ENCODE measurements around the gene TRIM45.
"Not testable (repeated sequence)": the region's sequence is repeated elsewhere in the genome, so short reads cannot be mapped to it uniquely, and the experiment has no call there.

The TRIM45 gene

DNA sequence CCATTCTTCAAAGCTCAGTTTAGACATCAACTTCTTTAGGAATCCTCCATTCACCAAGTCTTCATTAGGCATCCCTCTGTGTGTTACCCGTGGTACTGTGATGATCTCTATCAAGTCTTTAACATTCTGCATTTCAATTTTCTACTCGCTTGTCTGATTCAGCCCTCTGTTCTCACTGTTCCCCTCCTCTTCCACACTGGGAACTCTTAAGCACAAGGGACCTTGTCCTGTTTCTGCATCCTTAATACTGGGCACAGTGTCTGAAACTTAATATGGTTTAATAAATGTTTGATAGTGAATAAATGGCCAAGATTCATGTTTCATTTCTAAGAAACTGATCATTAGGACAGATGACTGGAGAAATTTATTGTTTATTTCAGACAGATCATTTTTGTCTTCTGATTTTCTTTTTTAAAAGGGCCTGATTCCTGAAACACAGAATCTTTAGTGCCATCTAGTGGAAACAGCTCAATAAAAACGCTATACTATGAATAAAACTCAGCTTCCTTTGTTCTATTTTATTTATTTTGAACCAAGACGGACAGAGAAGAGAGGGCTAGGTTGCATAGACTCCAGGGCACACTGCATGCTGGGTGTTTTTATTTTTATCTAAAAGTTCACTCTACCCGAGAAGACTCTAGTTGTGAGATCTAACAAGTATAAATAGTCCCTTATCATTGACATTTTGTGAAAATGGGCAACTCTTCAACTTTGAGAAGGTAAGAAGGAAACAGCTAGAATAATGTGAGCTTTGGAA is 7.0 kb upstream of the TRIM45 start:
- DNase-seq: no peak

DNA sequence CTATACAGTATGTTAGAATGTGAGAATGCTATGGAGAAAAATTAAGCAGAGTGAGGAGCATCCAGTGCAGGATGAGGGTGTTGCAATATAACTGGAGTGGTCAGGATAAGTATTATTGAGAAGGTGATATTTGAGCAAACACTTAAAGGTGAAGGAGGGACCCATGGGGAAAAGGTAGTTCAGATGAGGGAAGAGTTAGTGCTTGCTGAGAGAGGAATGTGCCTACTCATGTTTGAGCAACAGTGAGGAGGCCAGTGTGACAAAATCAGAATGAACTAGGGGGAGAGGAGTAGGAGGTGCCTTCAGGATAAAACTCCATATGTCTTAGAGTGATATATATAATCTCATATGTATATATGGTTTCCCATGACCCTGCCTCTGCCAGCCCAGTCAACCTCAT is 6.2 kb upstream of the TRIM45 start:
- no peak for DNase-seq

DNA sequence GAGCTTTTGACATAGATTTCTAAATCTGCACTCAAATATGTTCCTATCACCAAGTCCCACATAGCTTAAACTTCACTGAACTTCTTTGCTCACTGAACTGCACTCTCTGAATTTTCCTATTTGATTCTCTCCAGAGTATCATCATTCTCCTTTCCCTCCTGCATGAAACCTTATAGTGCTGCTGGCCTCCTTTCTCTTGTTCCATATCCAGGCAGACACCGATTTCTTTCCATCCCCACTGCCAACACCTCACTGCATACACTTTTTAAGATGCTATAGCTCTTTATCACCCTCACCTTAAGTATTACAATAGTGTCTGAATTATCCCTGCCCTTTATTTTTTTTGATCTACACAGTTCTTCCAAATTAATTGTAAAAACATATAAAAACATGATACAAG is 3.1 kb upstream of the TRIM45 start:
- no peak for DNase-seq

DNA sequence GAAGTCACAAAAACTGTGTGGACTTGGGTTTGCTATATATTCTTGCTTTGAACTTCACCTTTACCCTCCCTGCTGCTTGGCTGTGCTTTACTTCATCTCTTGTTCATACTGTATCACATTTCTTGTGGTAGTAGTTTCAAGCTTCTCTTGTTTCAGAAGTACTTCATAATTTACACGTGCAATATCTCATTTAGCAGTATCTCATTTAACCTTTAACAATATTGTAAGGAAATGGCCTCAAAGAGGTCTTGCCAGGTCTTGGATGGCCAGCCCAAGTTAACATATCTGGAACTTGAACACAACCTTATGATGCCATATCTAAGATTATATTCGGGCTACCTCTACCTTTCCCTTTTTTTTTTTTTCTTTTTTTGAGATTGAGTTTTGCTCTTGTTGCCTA is 1.7 kb upstream of the TRIM45 start:
- no peak for DNase-seq

DNA sequence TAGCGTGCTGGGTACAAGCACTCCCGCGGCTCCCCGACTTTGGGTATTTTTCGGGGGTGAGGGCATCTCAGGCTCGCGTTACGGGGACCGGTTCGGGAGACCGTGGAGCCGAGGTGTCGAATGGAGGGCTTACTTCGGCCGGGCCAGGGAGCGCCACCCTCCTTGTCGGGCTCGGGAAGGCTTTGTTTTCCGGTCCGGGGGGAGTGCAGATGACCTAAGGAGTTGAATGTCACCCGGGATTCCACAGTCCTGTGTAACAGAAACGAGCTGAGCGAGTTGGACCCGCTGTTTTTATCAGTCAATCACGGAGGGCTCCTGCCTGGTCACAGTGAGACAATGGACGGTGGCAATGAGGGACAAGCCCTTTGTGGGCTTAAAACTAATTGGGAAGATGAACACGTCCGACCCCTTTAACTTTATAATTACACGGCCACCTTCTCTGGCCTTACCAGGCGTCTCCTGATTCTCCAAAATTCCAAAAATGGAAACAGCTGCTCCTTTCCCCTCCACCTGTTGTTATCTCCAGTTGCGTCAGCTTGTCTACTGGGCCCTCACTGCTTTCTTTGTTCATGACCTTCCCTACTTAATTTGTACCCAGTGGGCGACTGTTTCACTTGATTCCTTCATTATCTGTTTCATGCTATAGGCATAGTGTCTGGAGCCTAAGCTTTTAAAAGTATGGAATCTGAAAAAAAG is 929 bp upstream of the TRIM45 start:
- DNase-seq: no peak

DNA sequence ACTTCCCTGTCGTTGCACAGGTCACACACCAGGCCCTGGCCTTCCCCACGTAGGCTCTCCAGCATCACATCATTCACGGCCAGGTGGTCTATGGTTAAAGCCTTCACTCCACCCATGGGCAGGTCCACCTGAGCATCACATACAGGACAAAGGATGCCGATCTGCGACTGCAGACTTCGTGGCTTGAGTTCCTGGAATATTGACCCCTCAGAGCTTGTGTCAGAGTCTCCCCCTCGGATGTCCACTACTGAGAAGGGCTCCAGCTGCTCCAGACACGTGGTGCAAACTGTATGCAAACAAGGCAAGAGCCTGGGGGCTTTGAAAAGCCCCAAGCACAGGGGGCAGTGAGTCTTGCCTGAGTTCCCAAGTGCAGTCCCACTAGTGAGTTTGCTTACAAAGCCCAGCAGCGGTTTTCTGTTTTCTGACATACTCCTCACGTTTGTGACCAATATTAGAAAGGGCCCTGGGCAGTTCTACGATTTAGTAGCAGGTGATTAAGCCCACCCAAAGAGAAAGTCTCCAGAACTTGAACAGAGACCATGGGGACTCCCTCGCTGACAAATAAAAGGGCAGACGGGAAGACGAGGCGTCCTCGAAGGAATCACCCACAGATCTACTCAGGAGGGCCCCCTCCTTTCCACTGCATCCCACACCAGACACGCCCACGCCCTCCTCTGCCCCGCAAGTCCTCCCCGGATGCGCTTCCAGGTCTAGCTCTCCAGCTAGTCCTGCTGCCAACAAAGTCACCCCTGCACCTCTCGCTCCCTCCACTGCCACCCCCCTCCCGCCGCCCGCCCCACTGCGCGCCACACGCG is 568 bp downstream of the TRIM45 start:
- DNase-seq: no peak

DNA sequence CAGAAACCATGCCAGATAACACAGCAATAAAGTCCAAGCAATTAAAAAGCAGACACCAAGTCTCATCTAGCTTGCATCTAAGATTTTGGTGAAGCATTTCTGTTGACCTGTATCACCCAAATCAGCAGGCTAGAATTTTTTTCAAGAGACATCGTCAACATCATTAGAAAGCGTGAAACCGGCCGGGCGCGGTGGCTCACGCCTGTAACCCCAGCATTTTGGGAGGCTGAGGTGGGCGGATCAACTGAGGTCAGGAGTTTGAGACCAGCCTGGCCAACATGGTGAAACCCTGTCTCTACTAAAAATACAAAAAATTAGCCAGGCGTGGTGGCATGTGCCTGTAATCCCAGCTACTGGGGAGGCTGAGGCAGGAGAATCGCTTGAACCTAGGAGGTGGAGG is 2.4 kb downstream of the TRIM45 start:
- not testable (repeated sequence) for DNase-seq

DNA sequence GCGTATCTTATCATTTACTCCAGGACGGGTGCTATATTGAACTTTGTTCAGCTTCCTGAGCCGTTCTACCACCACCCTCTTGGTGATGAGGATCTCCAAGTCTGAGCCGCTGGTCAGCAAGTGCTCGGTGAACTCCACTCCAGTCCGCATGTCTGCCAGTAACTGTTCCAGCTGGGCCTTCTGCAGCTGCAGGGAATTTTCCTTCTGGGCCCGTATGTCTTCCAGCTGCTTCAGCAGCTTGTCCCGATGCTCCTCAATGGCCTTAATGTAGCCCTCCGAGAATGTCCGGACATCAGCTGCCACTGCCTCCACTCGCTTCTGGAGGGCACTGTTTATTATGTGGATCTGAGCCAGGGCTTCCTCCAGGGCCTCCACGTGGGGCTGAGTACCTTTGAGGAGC is 3.4 kb downstream of the TRIM45 start:
- DNase-seq: no peak

DNA sequence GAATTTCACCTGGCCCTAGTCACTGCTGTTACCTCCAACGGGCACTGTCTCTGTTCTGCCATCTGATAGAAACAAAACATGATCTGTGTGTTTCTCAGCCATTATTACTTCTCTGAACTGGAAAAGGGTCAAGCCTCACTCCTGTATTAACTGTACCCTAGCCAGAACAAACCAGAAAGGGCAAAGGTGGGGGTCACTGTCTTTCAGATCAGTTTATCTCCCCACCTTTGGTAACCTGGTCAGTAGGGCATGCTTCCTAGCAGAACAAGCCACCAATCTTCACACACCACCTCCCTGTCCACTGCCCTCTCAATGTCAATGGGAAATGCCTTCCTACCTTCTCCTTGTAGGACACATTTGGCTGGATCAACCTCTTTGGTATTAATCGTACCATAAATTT is 3.9 kb downstream of the TRIM45 start:
- no peak for DNase-seq

DNA sequence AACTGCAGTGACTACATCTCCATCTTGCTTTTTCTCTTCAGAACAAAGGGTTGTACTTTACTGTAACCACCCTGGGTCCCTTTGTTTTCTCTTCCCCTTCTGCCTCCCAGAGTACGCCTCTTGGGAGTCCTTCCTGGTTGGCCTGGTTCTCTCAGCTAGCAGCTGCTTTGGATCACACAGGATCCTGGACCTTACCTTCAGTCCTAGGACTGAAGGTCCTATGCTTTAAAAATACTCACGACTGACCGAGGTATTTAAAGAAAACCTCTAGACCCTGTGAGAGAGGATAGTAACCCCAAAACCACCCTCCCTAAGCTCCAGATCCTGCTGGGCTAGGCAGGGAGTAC is 4.8 kb downstream of the TRIM45 start:
- DNase-seq: no peak

DNA sequence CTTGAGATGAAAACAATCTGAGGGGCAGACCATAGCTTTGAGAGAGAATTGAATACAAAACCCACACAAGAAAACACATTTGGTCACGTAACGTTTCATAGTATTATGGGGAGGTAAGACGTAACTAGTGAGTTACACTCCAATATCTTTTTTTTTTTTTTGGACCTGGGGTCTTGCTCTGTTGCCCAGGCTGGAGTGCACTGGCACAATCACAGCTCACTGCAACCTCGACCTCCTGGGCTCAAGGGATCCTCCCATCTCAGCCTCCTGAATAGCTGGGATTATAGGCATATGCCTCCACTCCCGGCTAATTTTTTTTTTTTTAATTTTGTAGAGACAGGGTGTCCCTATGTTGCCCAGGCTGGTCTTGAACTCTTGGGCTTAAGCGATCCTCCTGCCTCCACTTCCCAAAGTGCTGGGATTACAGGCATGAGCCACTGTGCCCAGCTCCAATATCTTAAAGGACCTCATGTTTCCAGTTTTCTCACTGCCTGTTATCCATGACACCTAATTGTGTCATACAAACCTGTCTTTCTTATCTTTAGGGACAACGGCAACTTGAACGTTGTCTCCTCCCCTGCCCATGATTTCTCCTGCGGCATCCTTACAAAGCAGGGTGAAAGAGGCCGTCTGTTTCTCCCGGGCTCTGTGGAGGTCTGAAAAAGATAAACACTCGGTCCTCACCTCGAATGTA is 5.3 kb downstream of the TRIM45 start:
- no peak for DNase-seq

DNA sequence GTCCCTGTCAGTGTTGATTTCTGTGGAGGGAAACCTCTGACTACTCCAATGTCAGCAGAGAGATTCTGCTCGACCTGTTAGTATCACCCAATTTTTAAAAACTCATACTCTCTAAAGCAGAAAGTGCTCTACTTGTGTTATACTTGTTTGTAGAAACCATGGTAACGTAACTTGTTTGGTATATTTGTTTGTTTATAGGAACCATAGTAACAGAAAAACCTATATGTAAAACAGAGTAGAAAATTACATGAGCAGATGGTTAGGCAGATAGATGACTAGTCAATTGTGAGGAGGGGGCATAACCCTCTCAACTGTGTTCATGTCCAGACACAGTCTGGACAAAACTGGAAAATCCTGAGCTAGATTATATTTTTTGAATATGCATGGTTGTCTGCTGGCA is 6.7 kb downstream of the TRIM45 start:
- DNase-seq: no peak

DNA sequence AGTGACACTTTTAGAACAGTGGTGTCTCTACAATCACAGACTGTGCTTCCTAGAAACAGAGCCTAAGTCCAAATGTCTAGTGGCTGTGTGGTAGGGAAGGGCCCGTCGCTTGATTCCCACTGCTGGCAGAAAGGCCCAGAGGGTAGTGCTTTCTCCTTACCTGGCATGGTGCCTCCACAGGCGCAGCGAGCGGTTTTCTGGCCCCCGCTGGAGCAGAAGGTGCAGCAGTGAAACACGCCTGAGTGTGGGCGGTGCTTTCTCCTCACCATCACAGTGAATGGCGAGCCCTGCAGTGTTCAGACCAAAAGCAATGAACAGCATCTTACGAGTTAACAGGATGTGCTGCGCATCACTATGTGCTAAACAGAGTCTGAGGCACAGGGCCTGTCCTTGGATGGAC is 8.3 kb downstream of the TRIM45 start:
- no peak for DNase-seq

DNA sequence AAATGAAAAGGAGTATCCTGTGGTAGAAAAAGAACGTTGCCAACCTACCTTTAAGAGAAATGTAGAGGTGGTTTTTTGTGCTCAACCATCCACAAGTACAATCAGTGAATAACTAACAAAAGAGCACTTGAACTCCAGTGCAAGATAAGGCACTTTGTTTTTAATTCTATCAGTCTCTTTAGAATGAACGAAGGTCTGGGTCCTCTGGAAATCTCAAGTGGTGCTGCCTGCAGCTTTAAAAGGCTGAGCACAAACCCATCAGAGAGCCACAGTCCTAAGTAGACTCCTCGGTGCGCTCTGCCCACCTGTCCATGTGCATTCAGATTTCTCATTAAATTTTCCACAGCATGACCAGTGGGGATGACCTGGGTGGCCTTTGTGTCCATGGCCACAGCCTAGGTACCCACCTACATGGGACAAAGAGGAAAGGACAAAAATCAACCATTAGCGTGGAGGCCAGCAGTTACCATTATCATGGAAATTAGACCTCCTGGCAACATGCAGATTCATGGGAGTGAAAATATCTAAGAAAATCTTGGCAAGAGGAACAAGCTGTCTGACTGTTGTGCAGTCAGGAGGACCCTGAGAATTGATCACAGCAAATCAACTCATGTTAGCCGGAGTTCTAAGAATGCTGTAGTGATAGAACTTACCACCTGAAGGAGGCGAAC is 9.4 kb downstream of the TRIM45 start:
- DNase-seq: no peak

DNA sequence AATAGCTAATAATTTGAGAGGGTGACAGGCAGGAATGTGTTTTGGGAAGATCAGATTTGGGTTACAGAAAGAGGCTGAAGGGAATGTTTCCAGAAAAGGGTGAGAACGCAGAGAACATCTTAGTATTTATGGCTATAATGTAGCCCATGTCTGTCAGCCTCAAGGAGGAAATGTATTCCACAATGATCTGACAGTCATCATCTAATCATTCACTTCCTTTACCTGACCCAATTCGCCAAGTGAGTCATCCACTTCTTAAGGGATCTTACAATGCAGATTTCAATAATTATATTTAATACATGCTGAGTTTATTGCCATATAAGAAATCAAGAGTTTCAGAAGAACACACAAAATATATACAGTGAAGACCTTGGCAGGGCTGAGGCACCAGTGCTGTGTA is 10.8 kb downstream of the TRIM45 start:
- no peak for DNase-seq

DNA sequence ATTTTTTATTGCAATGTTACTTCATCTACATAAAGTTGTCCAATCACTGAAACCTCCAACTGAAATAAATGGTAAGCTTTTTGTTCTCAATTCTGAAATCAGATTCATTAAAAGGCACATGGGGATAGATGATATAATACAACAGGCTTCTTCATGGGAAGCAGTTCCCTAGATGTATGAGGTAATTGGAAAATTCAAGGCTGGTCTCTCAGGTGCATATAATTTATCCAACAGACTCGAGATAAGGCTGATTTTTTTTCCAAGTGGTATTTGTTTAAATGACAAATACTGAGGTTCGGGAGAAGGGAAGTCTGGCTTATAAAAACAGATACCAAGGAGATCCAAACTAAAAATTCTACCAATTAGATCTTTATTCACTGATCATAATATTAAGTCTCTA is 14.2 kb downstream of the TRIM45 start:
- no peak for DNase-seq

DNA sequence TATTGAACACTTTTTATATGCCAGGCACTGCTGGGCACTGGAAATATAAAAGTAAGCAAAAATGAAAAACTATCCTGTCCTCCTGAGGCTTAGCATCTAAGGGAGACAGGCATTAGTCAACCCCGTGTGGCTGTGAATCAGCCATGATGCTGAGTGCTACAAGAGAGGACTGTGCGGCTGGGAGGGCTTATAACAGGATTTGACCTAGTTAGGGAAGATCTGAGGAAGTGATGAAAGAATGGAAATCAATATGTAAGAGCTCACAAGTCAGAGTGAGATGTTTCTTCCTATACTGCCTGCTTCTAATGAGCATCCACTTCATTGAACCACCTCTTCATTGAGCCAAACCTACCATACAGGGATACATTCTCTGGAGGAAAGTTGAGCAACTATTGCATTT is 15.1 kb downstream of the TRIM45 start:
- DNase-seq: no peak

DNA sequence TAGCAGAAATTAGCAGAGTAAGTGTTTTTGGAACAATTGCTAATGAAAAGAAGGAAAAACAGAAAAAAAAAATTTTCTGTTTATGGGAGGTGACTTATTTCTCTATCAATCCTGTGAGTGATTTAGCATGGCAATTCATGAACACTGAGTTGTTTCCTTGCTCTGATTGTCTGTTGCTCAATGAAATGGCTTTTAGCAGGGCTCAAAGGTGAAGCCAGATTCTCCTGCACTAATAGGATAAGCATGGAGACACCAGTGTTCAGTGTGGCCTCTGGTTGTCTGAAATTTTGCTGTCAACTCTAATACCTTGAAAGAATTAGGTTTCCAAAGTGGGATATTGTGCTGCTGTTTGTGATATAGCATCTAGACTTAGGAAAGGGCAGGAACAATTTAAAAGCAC is 15.8 kb downstream of the TRIM45 start:
- DNase-seq: no peak

DNA sequence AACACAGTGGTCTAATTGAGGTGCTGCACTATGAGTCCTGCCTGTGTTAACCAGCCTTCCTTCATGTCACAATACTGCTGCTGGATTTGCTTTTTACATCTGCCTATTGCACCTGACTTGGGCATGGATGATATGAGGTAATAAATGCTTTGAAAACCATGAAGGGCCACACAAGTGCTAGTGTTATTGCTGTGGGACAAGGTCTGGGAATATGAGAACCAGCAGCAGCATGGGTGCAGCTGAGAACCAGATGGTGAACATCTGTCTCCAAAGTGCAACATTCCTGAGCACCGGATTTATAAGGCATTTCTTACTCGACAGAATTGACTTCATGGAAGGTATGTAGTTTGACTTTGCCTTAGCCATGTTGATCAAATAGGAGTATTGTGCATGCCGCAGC is 16.6 kb downstream of the TRIM45 start:
- DNase-seq: no peak

DNA sequence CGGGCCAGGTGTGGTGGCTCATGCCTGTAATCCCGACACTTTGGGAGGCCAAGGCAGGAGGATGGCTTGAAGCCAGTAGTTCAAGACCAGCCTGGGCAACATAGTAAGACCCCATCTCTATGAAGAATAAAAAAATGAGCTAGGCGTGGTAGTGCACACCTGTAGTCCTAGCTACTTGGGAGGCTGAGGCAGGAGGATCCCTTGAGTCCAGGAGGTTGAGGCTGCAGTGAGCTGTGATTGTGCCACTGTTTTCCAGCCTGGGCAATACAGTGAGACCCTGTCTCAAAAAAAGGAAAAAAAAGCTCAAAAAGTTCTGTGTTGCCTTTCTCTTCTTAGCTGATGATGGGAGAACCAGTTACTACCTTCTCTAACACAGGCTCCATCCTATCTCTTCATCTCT is 19.7 kb downstream of the TRIM45 start:
- not testable (repeated sequence) for DNase-seq

DNA sequence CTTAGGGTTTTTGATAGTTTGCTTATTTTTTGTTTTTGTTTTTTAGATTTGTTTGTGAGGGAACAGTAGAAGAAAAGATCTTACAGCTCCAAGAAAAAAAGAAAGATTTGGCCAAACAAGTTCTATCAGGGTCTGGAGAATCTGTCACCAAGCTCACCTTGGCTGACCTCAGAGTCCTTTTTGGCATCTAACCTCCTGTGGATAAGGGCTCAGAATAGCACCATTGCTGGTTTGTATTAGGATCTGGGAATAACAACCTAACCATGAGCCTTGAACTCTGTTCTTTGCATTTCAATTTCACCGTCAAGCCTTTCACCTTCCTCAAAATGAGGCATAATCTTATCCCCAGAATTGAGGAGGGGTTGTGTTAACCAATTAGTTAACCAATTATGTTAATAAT is 20.2 kb downstream of the TRIM45 start:
- no peak for DNase-seq

DNA sequence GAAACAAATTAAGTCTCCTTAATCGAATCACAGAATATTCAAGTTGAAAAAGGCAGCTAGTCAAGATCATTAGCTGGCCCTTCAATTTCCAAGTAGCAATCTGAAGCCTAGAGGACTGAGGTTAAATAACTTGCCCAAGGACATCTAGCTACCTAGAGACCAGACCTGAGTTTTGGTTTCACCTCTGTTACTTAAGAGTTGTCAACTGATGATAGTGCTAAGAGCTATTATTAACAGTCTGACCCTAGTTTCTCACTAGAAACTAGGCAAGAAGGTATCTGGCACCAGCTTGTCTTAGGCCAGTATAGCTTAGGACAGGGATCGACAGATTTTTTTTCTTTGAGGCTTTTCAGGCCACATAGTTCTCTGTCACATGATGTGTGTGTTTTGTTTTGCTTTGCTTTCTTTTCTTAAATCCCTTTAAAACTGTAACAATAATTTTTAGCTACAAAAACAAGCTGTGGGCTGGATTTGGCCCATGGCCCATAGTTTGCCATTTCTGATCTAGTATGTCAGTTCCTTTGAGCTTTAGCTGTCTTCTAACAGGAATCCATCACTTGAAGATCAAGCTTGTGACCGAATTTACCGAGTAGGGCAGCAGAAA is 23.2 kb downstream of the TRIM45 start:
- no peak for DNase-seq
